Stimulated activated CD8-positive, alpha-beta memory T cell treated with anti-CD3 and anti-CD28 coated beads, Interleukin-7, amount 100 ng/mL, for 24 hours (primary cell): Measurements from ENCODE around the gene SLC28A3.

ENCODE experiments used
- DNase-seq: peaks from one replicate; pipeline ENCODE4 v3.0.0-alpha.2; 2020; ENCODE audit warnings: low read depth

SLC28A3 gene

DNA sequence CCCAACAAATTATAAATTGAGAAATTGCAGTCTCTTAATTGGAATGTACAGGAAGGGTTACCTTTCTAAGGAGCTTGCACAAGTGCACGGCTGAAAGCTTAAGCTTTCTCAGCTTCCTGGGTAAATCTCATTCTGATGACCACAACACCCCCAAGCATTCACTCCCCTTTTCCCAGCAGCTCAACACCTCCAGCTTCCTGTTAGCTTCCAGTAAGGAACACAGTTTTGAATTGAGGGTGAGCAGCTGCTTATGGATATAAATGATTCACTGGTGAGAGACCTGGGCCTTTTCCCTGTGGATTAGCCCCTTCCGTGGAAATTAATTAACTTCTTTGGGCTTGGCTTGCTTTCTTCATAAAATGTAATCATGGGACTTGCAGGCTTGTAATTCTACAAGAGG is 101.2 kb downstream of the SLC28A3 start:
- DNase-seq: no peak

DNA sequence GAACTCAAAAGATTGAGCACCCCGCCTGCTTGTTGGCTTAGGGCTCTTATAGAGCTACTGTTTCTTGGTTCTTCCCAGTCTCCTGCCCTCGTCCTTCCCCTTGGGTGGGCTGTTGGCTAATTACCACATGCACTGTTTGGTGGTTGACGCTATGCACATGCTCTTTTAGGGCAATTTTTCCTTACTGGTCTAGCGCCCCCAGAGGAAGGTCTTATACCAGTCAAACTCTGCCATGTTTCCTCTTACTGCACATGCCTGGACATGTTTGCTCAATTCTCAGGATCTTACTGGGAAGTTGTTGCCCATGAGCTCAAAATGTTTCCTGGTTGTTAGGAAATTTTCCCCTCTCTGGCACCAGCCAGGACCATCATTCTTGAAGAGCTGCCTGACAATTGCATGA is 101.9 kb downstream of the SLC28A3 start:
- DNase-seq: no peak

- no peak for DNase-seq
These were observed 105.0 kb downstream of the SLC28A3 start for GRCh38 chr9:84235511-84235910.

DNA sequence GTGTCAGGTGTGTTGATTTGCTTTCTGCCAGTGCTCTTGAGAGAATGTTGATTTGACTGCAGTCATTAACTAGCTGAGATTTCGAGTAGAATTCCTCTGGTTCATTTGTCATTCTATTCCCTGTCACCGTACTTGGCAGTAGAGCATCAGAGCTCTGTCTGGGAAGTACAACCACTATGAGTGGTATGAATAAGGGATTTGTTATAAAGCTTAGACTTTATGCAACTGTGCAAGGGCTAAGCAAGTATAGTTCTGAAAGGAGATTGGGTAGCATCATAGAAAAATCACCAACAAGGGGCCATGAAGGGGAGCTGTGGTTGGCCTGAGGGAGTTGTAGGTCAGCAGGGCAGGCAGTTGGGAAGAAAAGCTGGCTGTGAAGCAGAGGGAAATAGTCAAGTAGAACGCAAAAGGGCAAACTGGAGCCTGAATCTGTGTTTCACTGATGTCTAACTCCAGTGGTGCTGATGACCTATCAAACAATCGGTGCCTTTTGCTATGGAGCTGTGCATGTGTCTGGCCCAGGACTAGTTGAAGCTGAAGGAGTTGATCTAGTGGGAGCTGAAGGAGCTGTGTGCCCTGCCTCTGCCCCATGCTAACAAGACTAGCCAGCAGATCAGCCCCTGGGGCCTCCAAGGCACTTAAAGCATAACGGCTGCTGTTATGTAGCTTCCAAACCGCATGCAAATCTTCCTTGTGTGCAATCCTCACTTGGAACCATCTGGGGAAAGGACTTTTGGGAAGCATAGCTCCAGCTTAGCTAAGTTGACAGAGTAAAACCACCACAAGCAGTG is 110.0 kb downstream of the SLC28A3 start:
- no peak for DNase-seq

- no peak for DNase-seq
These were observed 111.4 kb downstream of the SLC28A3 start for GRCh38 chr9:84229191-84229590.

DNA sequence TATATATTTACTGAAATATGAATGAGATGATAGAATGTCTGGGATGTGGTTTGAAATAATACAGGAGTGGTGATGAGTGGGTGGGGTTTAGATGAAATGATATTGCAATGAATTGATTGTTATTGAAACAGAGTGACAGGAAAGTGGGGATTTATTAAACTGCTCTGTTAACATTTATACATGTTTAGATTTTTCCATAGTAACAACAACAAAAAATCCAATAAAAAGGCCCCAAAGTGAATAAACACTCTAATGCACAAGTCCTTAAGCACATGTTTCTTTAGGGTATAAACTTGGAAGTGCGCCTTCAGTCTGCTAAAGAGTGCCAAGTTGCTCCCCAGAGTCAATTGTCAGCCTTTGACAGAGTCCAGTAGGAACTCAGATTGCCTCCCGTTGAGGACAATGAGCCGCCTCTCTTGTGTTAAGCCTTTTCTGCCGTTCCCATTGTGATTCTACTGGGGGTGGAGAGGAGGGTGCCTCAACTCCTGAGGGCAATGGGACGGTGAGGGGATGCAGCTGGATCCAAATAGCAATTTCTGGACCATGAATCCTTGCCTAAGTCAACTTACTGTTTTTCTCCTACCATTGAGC is 112.3 kb downstream of the SLC28A3 start:
- DNase-seq: no peak

DNA sequence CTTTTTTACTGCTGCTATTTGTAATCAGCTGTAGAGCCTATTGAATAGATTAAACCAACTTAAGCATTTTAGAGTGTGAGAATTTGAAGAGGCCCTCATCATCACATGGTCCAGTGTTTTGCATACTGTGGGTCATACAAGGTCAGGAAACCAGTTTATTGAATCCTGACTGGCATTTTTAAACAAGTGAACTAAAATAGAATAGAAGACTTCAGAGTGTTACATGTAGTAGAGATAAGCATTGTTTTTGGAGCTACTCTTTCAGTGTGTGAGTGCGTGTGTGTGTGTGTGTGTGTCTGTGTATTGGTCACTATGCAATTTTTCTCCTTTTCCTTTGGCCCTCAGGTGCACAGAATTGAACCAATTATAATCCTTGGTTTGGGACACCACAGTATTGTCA is 114.4 kb downstream of the SLC28A3 start:
- no peak for DNase-seq
